GM04504 (cell line): ENCODE measurements around the gene ANKRD13D.

Experiments
- DNase-seq: peaks from one replicate; pipeline ENCODE4 v3.0.0-alpha.2; 2012; ENCODE audit warnings: low read depth

ANKRD13D gene

DNA sequence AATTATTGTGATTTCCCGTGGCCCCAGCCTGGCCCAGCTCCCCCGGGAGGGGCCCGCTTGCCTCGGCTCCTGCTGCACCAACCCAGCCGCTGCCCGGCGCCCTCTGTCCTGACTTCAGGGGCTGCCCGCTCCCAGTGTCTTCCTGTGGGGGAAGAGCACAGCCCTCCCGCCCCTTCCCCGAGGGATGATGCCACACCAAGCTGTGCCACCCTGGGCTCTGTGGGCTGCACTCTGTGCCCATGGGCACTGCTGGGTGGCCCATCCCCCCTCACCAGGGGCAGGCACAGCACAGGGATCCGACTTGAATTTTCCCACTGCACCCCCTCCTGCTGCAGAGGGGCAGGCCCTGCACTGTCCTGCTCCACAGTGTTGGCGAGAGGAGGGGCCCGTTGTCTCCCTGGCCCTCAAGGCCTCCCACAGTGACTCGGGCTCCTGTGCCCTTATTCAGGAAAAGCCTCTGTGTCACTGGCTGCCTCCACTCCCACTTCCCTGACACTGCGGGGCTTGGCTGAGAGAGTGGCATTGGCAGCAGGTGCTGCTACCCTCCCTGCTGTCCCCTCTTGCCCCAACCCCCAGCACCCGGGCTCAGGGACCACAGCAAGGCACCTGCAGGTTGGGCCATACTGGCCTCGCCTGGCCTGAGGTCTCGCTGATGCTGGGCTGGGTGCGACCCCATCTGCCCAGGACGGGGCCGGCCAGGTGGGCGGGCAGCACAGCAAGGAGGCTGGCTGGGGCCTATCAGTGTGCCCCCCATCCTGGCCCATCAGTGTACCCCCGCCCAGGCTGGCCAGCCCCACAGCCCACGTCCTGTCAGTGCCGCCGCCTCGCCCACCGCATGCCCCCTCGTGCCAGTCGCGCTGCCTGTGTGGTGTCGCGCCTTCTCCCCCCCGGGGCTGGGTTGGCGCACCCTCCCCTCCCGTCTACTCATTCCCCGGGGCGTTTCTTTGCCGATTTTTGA is 3.3 kb upstream of the ANKRD13D start:
- DNase-seq: no peak

DNA sequence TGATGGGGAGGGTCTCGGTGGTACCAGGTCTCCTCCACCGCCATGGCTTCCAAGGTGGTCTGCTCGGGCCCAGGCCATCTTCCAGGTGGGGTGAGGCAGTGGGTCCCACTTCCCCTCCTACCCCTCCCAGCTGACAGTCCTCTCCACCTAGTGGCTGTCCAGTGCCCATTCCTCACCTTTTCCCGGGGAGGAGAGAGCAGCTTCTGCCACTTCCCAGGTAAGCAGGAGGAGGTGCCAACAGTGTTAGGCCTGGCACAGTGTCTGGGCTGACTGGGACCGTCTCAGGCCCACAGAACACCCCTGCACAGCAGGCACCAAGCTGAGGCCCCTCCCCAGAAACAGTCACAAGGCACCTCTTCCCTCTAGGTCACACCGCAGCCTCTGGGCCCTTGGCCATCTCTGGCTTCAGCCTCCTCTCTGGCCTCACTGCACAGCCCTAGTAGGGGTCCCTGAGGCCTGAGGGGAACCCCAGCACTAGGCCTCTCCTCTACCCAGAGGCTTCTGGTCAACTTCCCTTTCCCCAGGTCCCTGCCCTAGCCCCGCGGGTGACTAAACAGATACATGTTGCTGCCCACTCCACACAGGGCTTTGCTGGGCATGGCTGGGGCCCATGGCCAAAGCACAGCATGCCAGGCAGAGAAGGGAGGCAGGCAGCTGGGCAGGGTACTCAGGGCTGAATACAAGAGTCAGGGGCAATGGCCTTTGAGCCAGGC is 2.3 kb upstream of the ANKRD13D start:
- no peak for DNase-seq

- no peak for DNase-seq
Observed at GRCh38 chr11:67287355-67288197, 1.5 kb upstream of the ANKRD13D start.

DNA sequence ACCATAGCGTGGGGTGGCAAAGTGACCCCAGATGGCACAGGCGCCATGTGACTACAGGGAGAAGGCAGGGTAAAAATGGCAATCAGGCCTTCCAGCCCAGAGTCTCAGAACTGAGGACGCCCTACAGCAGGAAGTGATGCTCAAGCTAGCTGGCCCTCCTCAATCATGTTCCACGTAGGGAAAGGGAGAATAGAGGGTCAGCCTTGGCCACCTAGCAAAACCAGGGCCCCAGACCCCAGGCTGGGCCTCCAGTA is 978 bp upstream of the ANKRD13D start:
- DNase-seq: no peak

DNA sequence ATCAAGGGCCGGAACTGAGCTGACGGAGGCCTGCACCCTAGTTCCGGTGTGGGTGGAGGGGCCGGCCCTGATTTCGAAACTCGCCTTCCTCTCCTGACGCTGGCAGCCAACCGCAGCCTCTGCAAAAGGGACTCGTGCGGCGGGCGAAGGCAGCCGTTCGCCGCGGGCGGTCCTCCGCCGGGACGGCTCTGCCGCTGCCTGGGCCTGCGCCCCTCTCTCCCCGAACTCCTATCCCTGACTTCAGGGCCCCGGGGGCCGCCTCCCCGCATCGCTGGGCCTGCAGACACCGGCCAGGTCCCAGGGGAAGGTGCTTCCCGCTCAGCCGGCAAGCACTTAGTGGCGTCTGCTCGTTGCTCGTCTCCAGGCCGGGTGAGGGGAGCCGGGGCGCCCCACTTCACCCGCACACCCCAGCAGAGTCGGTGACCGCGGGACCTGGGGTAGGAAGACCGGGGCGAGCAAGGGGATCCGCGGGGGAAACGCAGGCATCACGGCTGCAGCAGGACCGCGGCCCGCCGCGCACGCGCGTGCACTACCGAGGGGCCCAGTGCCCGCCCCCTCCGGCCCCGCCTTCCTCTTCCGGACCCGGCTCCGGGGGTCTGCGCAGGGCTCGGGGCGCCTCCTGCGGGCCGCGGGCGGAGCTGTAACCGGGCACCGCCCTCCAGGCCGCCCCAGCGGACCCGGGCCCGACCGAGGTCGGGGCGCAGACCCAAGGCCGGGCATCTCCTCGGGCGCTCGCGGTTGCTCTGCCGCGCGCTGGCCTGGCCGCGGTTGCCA is 464 bp upstream of the ANKRD13D start:
- peak; percentile 74 for DNase-seq

GRCh38 chr11:67289651-67290479 is 762 bp downstream of the ANKRD13D start:
- DNase-seq: no peak

DNA sequence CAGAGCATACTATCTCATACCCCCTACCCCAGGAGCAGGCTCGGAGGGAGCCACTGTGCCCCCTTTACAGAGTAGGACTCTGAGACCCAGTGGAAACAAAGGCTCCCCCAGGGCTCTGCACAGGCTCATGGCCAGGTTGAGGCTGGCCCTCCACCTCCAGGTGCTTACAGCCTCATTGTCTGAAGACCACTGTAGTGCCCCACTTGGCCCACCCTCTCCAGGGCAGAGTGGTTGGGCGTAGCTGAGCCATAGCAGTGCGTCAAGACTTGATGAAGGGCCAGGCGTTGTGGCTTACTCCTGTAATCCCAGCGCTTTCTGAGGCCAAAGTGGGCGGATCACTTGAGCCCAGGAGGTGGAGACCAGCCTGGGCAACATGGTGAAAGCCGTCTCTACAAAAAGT is 1.7 kb downstream of the ANKRD13D start:
- DNase-seq: no peak

- no peak for DNase-seq
Observed at GRCh38 chr11:67291481-67292381, 2.6 kb downstream of the ANKRD13D start.

GRCh38 chr11:67292671-67293070 is 3.6 kb downstream of the ANKRD13D start:
- no peak for DNase-seq

DNA sequence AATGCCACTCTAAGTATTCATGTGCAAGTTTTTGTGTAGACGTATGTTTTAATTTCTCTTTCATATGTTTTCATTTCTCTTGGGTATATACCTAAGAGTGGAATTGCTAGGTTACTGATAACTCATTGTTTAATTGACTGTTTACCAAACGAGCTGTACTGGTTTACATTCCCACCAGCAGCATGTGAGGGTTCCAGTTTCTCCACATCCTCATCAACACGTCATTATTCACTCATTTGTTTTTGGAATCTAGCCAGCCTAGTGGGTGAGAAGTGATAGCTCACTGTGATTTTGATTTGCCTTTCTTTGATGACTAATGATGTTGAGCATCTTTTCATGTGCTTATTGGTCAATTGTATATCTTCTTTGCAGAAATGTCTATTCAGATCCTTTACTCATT is 4.0 kb downstream of the ANKRD13D start:
- DNase-seq: no peak

- no peak for DNase-seq
Observed at GRCh38 chr11:67295846-67296245, 6.7 kb downstream of the ANKRD13D start.

DNA sequence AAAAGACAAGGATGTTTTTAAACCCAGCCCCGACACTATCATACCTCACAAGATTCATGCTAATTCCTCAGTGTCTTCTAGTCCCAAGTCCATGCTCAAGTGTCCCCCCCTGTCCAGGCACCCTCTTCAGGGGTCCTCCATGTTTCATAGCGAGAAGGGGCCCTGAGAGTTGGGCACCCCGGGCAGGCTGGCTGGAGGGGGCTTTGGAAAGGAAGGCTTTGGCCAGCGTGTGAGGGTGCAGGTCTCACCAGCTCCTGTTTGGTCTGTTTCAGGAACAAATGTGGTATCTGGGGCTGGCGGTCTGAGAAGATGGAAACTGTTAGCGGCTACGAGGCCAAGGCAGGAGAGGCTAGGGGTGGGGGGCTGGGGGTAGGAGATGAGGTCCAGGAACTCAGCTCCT is 9.7 kb downstream of the ANKRD13D start:
- DNase-seq: no peak

GRCh38 chr11:67299471-67300191 is 10.5 kb downstream of the ANKRD13D start:
- no peak for DNase-seq

DNA sequence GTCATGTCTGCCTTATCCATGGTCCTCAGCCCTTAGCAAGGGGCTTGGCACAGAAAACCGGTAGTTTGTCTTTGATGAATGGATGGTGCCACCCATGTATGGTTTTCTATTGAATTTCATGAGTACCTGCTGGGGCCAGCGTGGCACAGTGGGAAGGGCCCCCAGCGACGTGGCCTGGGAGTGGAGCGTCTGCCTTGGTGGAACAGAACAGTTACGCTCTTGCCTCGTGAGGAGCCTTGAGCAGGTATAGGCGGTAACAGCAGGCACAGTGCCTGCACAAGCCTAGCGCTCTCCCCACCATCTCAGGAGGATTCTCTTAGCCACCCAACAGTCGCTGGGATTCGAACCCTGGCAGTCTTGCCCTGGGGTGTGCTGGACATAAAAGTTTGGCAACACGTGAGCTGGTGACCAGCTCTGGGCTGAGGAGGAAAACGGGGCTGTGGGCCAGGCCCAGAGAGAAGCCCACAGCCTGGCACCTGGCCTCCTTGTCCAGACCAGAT is 11.2 kb downstream of the ANKRD13D start:
- DNase-seq: no peak

- no peak for DNase-seq
Observed at GRCh38 chr11:67300756-67301312, 11.7 kb downstream of the ANKRD13D start.

DNA sequence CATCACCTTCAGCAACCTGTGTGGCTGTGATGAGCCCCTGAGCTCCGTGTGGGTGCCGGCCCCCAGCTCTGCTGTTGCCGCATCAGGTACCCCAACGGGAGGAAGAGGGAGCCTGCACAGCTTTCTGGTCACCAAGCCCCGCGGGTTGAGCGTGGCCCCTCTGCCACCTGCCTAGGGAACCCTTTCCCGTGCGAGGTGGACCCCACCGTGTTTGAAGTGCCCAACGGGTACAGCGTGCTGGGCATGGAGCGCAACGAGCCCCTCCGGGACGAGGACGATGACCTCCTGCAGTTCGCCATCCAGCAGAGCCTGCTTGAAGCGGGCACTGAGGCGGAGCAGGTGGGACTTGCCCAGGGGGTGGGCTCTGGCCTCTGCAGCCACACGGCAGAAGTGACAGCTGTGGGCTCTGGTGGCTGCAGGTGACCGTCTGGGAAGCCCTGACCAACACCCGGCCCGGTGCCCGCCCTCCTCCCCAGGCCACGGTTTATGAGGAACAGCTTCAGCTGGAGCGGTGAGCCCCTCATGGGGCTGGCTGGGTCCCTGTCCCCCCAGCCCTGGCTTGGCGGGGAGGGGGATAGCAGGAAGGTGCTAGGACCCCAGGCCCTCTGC is 12.3 kb downstream of the ANKRD13D start:
- DNase-seq: no peak

DNA sequence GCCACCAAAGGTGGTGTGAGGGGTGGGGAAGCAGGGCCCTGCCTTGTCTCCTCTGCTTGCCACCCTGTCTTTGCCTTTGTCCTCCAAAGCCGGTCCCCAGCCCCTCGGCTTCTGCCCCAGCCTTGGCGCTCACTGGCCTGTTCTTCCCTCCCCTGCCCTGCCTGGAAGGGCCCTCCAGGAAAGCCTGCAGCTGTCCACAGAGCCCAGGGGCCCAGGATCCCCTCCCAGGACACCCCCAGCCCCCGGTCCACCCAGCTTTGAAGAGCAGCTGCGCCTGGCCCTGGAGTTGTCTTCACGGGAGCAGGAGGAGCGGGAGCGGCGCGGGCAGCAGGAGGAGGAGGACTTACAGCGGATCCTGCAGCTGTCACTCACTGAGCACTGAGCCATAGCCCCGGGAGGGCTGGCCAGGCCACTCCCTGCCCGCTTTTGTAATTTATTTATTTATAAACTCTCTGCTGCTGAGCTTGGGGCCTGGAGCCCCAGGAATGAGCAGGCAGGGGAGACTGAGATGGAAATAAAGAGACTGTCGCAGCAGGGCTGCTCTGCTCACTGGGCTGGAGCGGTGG is 12.9 kb downstream of the ANKRD13D start:
- no peak for DNase-seq

GRCh38 chr11:67302571-67303131 is 13.5 kb downstream of the ANKRD13D start:
- no peak for DNase-seq
